ENCODE data around the gene ITIH5. TPM values are rescaled to one million over a fixed set of nuclear protein-coding genes. Genes with fewer than 3 reads are reported as not detected.

Gene ITIH5
- total and polyA plus RNA-seq, 4 experiments from 2014 or later: not detected

DNA sequence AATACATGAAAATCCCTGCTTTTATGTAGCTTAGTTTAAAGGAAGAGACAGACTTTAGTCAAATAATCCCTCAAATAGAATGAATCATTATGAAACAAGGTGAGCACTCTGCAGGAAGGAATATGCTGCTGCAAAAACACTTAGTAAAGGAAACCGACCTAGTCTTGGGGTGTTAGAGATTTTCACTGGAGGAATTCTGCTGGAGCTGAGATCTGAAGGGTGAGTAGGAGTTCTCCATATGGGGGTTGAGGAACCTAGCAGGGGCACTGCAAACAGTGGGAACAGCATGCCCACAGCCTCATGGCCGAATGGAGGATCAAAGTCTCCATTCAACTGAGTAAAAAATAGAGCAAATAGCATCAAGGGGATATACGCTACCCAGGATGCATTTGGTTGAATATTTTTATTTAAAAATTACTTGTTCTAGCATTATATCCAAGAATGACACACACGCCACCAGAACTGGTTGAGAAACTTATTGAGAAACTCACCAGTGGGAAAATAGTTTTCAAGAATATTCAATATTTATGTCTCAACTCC lies 39.8 kb upstream of the ITIH5 start:
- no peaks in the 10 kb centered on the region for H3K36me3 Mint-ChIP-seq
- H3K27me3 ChIP-seq (ENCODE audit: insufficient read depth, low read length): peaks cover 5% of the 10 kb centered on the region
- H3K27me3 Mint-ChIP-seq: peaks cover 17 to 40% of the 10 kb centered on the region in 2 donors
- no peaks in the 10 kb centered on the region for H3K4me1 ChIP-seq (ENCODE audit: insufficient read depth, low read length)
- no peak overlapping the region for H3K4me3 ChIP-seq (ENCODE audit: low read length in 2 of 2)
- intact Hi-C loops (cut with micrococcal nuclease): no loop called here
- H3K9me3 ChIP-seq (ENCODE audit: control insufficient read depth in 1 of 2, low read length in 2 of 2): no peaks in the 10 kb centered on the region
- peaks cover 0 to 4% (median 0%) of the 10 kb centered on the region in 8 donors for H3K9me3 Mint-ChIP-seq
- no peaks in the 10 kb centered on the region for H3K36me3 ChIP-seq (ENCODE audit: insufficient read depth, low read length)
- no peak overlapping the region for H3K4me3 Mint-ChIP-seq
- CTCF ChIA-PET (ENCODE audit: partially characterized antibody): no interaction called here
- POLR2A ChIA-PET (ENCODE audit: partially characterized antibody): no interaction called here
- H3K27ac Mint-ChIP-seq: no peak overlapping the region
- DNase-seq: no peak
- no peaks in the 10 kb centered on the region for H3K4me1 Mint-ChIP-seq
- H3K27ac ChIP-seq (ENCODE audit: low read depth, low read length): no peak overlapping the region

DNA sequence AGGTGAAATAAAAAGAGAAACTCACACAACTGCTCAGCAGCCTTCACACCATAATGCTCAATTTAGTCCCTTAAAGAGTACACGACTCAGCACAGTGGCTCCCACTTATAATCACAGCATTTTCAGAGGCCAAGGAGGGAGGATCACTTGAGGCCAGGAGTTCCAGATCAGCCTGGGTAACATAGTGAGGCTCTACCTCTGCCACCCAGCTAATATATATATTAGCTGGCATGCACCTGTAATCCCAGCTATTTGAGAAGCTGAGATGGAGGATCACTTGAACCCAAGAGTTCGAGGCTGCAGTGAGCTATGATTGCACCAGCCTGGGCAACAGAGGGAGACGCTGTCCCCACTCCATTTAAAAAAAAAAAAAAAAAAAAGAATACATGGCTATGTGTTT lies 38.6 kb upstream of the ITIH5 start:
- Histone ChIP-seq H3K4me1 (ENCODE audit: insufficient read depth, low read length) (no peaks in the 10 kb centered on the region), H3K4me3 (ENCODE audit: low read length in 2 of 2) (no peak overlapping the region), H3K9me3 (ENCODE audit: control insufficient read depth in 1 of 2, low read length in 2 of 2) (no peaks in the 10 kb centered on the region), H3K36me3 (ENCODE audit: insufficient read depth, low read length) (no peaks in the 10 kb centered on the region), H3K27ac (ENCODE audit: low read depth, low read length) (no peak overlapping the region), H3K27me3 (ENCODE audit: insufficient read depth, low read length) (peaks cover 5% of the 10 kb centered on the region)
- Mint-ChIP-seq H3K9me3 (no peaks in the 10 kb centered on the region), H3K4me3 (no peak overlapping the region), H3K4me1 (no peaks in the 10 kb centered on the region), H3K27me3 (peaks cover 19 to 41% of the 10 kb centered on the region in 2 donors), H3K36me3 (no peaks in the 10 kb centered on the region), H3K27ac (no peak overlapping the region)
- ChIA-PET CTCF (ENCODE audit: partially characterized antibody) (no interaction called here), POLR2A (ENCODE audit: partially characterized antibody) (no interaction called here)
- intact Hi-C loops (cut with micrococcal nuclease): no loop called here
- no peak for DNase-seq

DNA sequence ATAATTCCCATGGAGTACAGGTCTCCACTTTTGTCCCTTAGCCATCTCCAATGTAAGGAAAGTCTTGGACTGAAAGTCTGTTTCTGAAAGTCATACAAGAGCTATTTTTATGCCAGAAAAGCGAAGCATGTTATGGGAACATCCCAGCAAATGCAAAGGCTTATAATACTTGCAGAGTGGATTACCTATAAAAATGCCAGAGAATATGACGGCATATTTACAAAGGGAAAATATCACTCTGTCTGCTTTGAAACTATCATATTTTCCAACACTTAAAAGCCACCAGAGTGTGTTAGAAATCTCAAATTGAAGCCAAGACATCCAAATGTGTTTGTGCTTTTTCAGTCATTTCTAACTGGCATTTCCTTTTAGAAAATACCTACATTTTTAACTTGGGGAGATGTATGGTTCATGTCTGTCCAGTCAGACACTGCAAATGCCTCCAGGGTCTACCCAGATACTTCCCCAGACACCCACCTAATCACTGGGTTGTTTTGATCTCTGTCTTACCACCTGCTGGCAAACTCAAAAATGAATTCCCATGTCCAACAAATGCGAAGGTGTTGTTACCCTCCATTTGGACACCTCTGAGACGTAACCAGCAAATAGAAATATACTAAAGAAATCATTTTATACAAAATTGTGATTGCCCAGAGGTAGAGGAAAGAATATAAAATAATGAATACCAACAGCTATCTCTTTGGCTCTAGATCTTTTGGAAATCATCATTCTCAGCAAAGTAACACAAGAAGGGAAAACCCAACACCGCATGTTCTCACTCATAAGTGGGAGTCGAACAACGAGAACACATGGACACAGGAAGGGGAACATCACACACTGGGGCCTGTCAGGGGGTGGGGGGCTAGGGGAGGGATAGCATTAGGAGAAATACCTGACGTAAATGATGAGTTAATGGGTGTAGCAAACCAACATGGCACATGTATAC lies 37.6 kb upstream of the ITIH5 start:
- H3K27ac ChIP-seq (ENCODE audit: low read depth, low read length): no peak overlapping the region
- no peaks in the 10 kb centered on the region for H3K36me3 ChIP-seq (ENCODE audit: insufficient read depth, low read length)
- no peaks in the 10 kb centered on the region for H3K4me1 ChIP-seq (ENCODE audit: insufficient read depth, low read length)
- H3K4me1 Mint-ChIP-seq: no peaks in the 10 kb centered on the region
- H3K27ac Mint-ChIP-seq: no peak overlapping the region
- H3K9me3 Mint-ChIP-seq: no peaks in the 10 kb centered on the region
- DNase-seq: no peak
- intact Hi-C loops (cut with micrococcal nuclease): no loop called here
- no peak overlapping the region for H3K4me3 Mint-ChIP-seq
- peaks cover 5% of the 10 kb centered on the region for H3K27me3 ChIP-seq (ENCODE audit: insufficient read depth, low read length)
- CTCF ChIA-PET (ENCODE audit: partially characterized antibody): no interaction called here
- H3K36me3 Mint-ChIP-seq: no peaks in the 10 kb centered on the region
- peaks cover 20 to 42% of the 10 kb centered on the region in 2 donors for H3K27me3 Mint-ChIP-seq
- H3K4me3 ChIP-seq (ENCODE audit: low read length in 2 of 2): no peak overlapping the region
- H3K9me3 ChIP-seq (ENCODE audit: control insufficient read depth in 1 of 2, low read length in 2 of 2): no peaks in the 10 kb centered on the region
- POLR2A ChIA-PET (ENCODE audit: partially characterized antibody): no interaction called here

DNA sequence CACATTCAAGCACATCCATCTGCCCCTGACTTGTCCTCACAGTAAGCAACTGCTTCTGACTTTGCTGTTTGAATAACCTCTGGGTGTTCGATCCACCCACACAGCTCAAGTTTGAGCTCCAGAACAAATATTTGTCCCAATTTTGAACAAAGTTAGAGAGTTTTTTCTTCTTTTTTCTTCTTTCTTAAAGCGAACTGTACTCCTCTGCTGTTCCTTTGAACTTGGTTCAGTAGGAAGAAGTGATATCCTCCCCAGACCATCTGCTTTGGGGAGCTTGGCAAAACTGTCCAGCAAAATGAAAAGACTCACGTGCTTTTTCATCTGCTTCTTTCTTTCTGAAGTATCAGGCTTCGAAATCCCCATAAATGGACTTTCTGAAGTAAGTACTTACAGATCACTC lies 36.4 kb upstream of the ITIH5 start, which contains the start of gene ITIH2:
Gene ITIH2 (plus strand): TSS at position 177 of the 400 bp plus-strand sequence. CDS start 119 bp downstream, at position 296.
- DNase-seq: no peak
- POLR2A ChIA-PET (ENCODE audit: partially characterized antibody): no interaction called here
- Mint-ChIP-seq H3K27me3 (peaks cover 25 to 47% of the 10 kb centered on the region in 2 donors), H3K9me3 (no peaks in the 10 kb centered on the region), H3K27ac (no peak within 1 kb of the TSS), H3K4me1 (no peaks in the 10 kb centered on the region), H3K4me3 (no peak within 1 kb of the TSS), H3K36me3 (no peaks in the 10 kb centered on the region)
- H3K4me1 ChIP-seq (ENCODE audit: insufficient read depth, low read length): no peaks in the 10 kb centered on the region
- no peak within 1 kb of the TSS for H3K4me3 ChIP-seq (ENCODE audit: low read length in 2 of 2)
- CTCF ChIA-PET (ENCODE audit: partially characterized antibody): no interaction called here
- no peaks in the 10 kb centered on the region for H3K36me3 ChIP-seq (ENCODE audit: insufficient read depth, low read length)
- intact Hi-C loops (cut with micrococcal nuclease): no loop called here
- no peaks in the 10 kb centered on the region for H3K9me3 ChIP-seq (ENCODE audit: control insufficient read depth in 1 of 2, low read length in 2 of 2)
- H3K27ac ChIP-seq (ENCODE audit: low read depth, low read length): no peak within 1 kb of the TSS
- H3K27me3 ChIP-seq (ENCODE audit: insufficient read depth, low read length): peaks cover 5% of the 10 kb centered on the region

DNA sequence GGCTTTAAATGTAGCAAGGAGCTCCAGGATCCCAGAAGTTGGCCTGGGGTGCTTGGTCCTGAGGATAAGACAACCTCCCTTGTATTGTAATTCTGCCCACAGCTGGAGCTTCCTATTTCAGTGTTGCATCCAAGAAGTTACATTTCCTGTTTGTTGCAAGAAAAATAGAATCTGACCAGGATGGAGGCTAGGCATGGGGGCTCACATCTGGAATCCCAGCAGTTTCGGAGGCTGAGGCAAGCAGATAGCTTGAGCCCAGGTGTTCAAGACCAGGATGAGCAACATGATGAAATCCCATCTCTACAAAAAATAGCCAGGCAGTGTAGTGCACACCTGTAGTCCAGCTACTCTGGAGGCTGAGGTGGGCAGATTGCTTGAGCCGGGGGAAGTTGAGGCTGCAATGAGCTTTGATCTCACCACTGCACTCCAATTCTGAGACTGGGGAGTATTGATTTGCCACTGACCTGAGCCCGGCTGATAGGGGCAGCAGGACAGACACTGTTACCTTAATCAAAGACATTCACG lies 35.6 kb upstream of the ITIH5 start:
- no peaks in the 10 kb centered on the region for H3K4me1 ChIP-seq (ENCODE audit: insufficient read depth, low read length)
- H3K36me3 ChIP-seq (ENCODE audit: insufficient read depth, low read length): no peaks in the 10 kb centered on the region
- peaks cover 5% of the 10 kb centered on the region for H3K27me3 ChIP-seq (ENCODE audit: insufficient read depth, low read length)
- Mint-ChIP-seq H3K4me1 (no peaks in the 10 kb centered on the region), H3K27ac (no peak overlapping the region), H3K27me3 (peaks cover 25 to 42% of the 10 kb centered on the region in 2 donors), H3K9me3 (no peaks in the 10 kb centered on the region), H3K36me3 (no peaks in the 10 kb centered on the region), H3K4me3 (no peak overlapping the region)
- no peak for DNase-seq
- H3K27ac ChIP-seq (ENCODE audit: low read depth, low read length): no peak overlapping the region
- ChIA-PET CTCF (ENCODE audit: partially characterized antibody) (interaction anchor here (1.1 kb wide), 1 partner anchor 15 kb away, joined by 4 read pairs; no protein-coding TSS in a partner anchor), POLR2A (ENCODE audit: partially characterized antibody) (no interaction called here)
- intact Hi-C loops (cut with micrococcal nuclease): no loop called here
- H3K9me3 ChIP-seq (ENCODE audit: control insufficient read depth in 1 of 2, low read length in 2 of 2): no peaks in the 10 kb centered on the region
- H3K4me3 ChIP-seq (ENCODE audit: low read length in 2 of 2): no peak overlapping the region

DNA sequence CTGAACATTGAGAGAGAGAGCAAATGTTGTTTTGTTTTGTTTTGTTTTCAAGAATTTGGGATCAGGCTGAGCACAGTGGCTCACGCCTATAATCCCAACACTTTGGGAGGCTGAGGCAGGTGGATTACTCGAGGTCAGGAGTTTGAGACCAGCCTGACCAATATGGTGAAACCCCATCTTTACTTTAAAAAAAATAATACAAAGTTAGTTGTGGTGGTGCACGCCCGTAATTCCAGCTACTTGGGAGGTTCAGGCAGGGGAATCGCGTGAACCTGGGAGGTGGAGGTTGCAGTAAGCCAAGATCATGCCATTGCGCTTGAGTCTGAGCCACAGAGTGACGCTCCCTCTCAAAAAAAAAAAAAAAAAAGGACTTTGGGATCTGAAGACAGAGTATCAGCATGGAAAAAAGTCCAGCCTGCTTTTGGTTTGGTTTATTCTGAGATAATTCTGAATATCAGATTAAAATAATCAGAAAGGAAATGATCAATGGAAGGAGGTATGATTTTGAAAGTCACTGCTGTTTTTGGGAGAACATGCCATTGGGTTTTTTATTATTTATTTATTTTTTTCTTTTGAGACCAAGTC lies 34.5 kb upstream of the ITIH5 start:
- Histone ChIP-seq H3K4me3 (ENCODE audit: low read length in 2 of 2) (no peak overlapping the region), H3K4me1 (ENCODE audit: insufficient read depth, low read length) (no peaks in the 10 kb centered on the region), H3K9me3 (ENCODE audit: control insufficient read depth in 1 of 2, low read length in 2 of 2) (no peaks in the 10 kb centered on the region), H3K27me3 (ENCODE audit: insufficient read depth, low read length) (peaks cover 2% of the 10 kb centered on the region), H3K36me3 (ENCODE audit: insufficient read depth, low read length) (no peaks in the 10 kb centered on the region), H3K27ac (ENCODE audit: low read depth, low read length) (no peak overlapping the region)
- H3K4me1 Mint-ChIP-seq: no peaks in the 10 kb centered on the region
- H3K27me3 Mint-ChIP-seq: peaks cover 24 to 38% of the 10 kb centered on the region in 2 donors
- H3K9me3 Mint-ChIP-seq: no peaks in the 10 kb centered on the region
- no peaks in the 10 kb centered on the region for H3K36me3 Mint-ChIP-seq
- ChIA-PET POLR2A (ENCODE audit: partially characterized antibody) (no interaction called here), CTCF (ENCODE audit: partially characterized antibody) (no interaction called here)
- H3K27ac Mint-ChIP-seq: no peak overlapping the region
- intact Hi-C loops (cut with micrococcal nuclease): no loop called here
- H3K4me3 Mint-ChIP-seq: no peak overlapping the region
- no peak for DNase-seq

DNA sequence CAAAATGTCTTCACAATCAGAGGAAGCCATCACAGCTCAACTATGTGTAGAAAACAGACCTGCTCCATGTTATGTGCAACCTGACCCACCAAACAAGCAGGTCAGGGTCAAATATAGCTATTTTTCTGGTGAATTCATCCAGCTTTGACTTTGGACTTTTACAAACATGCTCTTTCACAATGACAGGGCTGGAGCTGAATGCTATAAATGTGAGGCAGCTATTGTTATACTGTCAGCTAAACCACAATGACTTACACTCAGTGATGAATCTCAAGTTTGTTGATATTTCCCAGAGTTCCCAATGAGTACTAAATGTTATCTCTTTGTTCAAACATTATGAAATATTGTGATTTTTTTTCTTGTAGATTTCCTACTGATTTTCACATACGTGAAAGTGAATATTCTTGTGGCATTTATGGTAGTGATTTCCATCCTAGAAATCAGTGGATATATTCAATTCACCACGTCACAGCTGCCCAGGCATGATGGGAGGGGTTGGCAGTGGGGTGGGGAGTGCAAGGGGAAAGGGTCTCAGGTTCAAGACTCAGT lies 33.9 kb upstream of the ITIH5 start:
- Mint-ChIP-seq H3K4me3 (no peak overlapping the region), H3K36me3 (no peaks in the 10 kb centered on the region), H3K27me3 (peaks cover 24 to 36% of the 10 kb centered on the region in 2 donors), H3K27ac (no peak overlapping the region), H3K9me3 (no peaks in the 10 kb centered on the region), H3K4me1 (no peaks in the 10 kb centered on the region)
- H3K4me1 ChIP-seq (ENCODE audit: insufficient read depth, low read length): no peaks in the 10 kb centered on the region
- no peak overlapping the region for H3K27ac ChIP-seq (ENCODE audit: low read depth, low read length)
- ChIA-PET CTCF (ENCODE audit: partially characterized antibody) (interaction anchor here (0.7 to 1.3 kb wide), 2 partner anchors 11 to 14 kb away, joined by 3 to 4 read pairs; no protein-coding TSS in a partner anchor), POLR2A (ENCODE audit: partially characterized antibody) (no interaction called here)
- no peaks in the 10 kb centered on the region for H3K27me3 ChIP-seq (ENCODE audit: insufficient read depth, low read length)
- intact Hi-C loops (cut with micrococcal nuclease): no loop called here
- DNase-seq: no peak
- no peaks in the 10 kb centered on the region for H3K36me3 ChIP-seq (ENCODE audit: insufficient read depth, low read length)
- no peaks in the 10 kb centered on the region for H3K9me3 ChIP-seq (ENCODE audit: control insufficient read depth in 1 of 2, low read length in 2 of 2)
- no peak overlapping the region for H3K4me3 ChIP-seq (ENCODE audit: low read length in 2 of 2)

Data from CD4-positive, alpha-beta memory T cell (primary cell).